PC-9 (cell line): ENCODE results near the gene CPXM1.

Source experiments
- EZH2 ChIP-seq: fragments of 200-600 bp; sonication (generic); IDR thresholded peaks from 2 replicates; pipeline ENCODE4 v1.8.0; 2017; ENCODE audit warnings: antibody characterized with exemption, low read depth
- TF ChIP-seq, protein P1 (sequence below): fragments of 200-600 bp; sonication (generic); conservative IDR thresholded peaks from 2 replicates; pipeline ENCODE4 v1.6.1; 2017; ENCODE audit warnings: mixed run types, antibody characterized with exemption, mild to moderate bottlenecking, moderate library complexity

DNA sequence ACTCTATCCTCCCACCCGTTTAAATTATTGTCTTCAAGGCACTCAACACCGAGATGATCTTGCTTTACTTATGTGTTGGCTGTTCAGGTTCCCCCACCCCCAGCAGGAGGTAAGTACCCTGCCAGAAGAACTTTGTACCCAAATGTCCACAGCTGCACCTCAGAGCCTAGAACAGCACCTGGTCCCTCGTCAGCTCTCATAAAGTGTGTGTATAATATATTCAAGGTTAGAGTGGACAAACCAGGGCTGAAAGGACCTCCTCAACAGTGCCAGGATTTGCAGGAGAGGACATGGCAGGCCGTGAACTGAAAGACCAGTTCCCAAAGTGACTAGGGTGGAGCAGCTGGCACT is 5.9 kb upstream of the CPXM1 start:
- TF ChIP-seq EZH2: no peak
- TF ChIP-seq, protein P1, sequence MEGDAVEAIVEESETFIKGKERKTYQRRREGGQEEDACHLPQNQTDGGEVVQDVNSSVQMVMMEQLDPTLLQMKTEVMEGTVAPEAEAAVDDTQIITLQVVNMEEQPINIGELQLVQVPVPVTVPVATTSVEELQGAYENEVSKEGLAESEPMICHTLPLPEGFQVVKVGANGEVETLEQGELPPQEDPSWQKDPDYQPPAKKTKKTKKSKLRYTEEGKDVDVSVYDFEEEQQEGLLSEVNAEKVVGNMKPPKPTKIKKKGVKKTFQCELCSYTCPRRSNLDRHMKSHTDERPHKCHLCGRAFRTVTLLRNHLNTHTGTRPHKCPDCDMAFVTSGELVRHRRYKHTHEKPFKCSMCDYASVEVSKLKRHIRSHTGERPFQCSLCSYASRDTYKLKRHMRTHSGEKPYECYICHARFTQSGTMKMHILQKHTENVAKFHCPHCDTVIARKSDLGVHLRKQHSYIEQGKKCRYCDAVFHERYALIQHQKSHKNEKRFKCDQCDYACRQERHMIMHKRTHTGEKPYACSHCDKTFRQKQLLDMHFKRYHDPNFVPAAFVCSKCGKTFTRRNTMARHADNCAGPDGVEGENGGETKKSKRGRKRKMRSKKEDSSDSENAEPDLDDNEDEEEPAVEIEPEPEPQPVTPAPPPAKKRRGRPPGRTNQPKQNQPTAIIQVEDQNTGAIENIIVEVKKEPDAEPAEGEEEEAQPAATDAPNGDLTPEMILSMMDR: no peak
